GM18517 (cell line): ENCODE measurements around the gene OIP5.
"Not testable (repeated sequence)": the region's sequence is repeated elsewhere in the genome, so short reads cannot be mapped to it uniquely, and the experiment has no call there.

Experiments
- ATAC-seq: cut with Tn5 transposase; IDR thresholded peaks from one replicate; pipeline ENCODE4 v1.9.1; 2021; ENCODE audit warnings: mild to moderate bottlenecking, moderate library complexity; ENCODE audit not compliant: unreplicated experiment

Gene OIP5

GRCh38 chr15:41260924-41261323 is 71.5 kb downstream of the OIP5 start:
- not testable (repeated sequence) for ATAC-seq

GRCh38 chr15:41259546-41260189 is 72.7 kb downstream of the OIP5 start:
- no peak for ATAC-seq
